Natural killer cell (primary cell): ENCODE results near the gene IFT52. TPM values are rescaled to one million over a fixed set of nuclear protein-coding genes. Genes with fewer than 3 reads are reported as not detected.
"Not testable (repeated sequence)": the region's sequence is repeated elsewhere in the genome, so short reads cannot be mapped to it uniquely, and the experiment has no call there.

Experiments used
- ATAC-seq, 3 donors: fragments of 150-1000 bp in 2 of 3; fragments of 200-7000 bp in 1 of 3; cut with Tn5 transposase; 1 replicate in 1 of 3; 2 replicates in 2 of 3; pipeline ENCODE4 v1.10.0; 2021; ENCODE audit warnings: mild to moderate bottlenecking in 2 of 3, moderate library complexity in 2 of 3
- DNase-seq, 2 donors: peaks; one replicate each; pipeline versions ENCODE4 v3.0.0 to v3.0.0-alpha.2; 2013 to 2021; ENCODE audit warnings: mixed read lengths in 1 of 2
- H3K27ac ChIP-seq: one replicate; pipeline ENCODE4 v1.5.1; 2013; ENCODE audit warnings: mild to moderate bottlenecking, low read length
- H3K27me3 ChIP-seq: one replicate; pipeline ENCODE4 v1.6.1; 2013; ENCODE audit warnings: low read length; ENCODE audit not compliant: control insufficient read depth, insufficient read depth
- H3K36me3 ChIP-seq: one replicate; pipeline ENCODE4 v1.6.1; 2013; ENCODE audit warnings: low read length; ENCODE audit not compliant: control insufficient read depth, insufficient read depth
- H3K4me1 ChIP-seq: one replicate; pipeline ENCODE4 v1.6.1; 2013; ENCODE audit warnings: low read length; ENCODE audit not compliant: control insufficient read depth, insufficient read depth
- H3K4me3 ChIP-seq: one replicate; pipeline ENCODE4 v1.5.1; 2013; ENCODE audit warnings: low read length
- H3K9me3 ChIP-seq: one replicate; pipeline ENCODE4 v1.6.1; 2013; ENCODE audit warnings: low read length; ENCODE audit not compliant: control insufficient read depth, insufficient read depth
- H3K27ac Mint-ChIP-seq, 2 donors: one replicate each; pipeline ENCODE4 v1.8.0; 2022; ENCODE audit warnings: mild to moderate bottlenecking in 2 of 2, mixed read lengths in 2 of 2, moderate library complexity in 1 of 2
- H3K27me3 Mint-ChIP-seq, 2 donors: one replicate each; pipeline ENCODE4 v1.8.0; 2022; ENCODE audit warnings: low read depth in 2 of 2, mixed read lengths in 2 of 2
- H3K36me3 Mint-ChIP-seq: one replicate; pipeline ENCODE4 v1.8.0; 2022; ENCODE audit warnings: mixed read lengths
- H3K4me1 Mint-ChIP-seq, 2 donors: one replicate each; pipeline ENCODE4 v1.8.0; 2022; ENCODE audit warnings: mixed read lengths in 2 of 2
- H3K4me3 Mint-ChIP-seq: one replicate; pipeline ENCODE4 v1.8.0; 2022; ENCODE audit warnings: mild to moderate bottlenecking, moderate library complexity, mixed read lengths
- H3K9me3 Mint-ChIP-seq, 2 donors: one replicate each; pipeline ENCODE4 v1.8.0; 2022; ENCODE audit warnings: mixed read lengths in 2 of 2
- CTCF ChIP-seq: fragments of 200-600 bp; IDR thresholded peaks from one replicate; pipeline ENCODE4 v1.8.0; 2022; ENCODE audit warnings: antibody characterized with exemption
- WGBS: methylation state at CpG from one replicate; pipeline ENCODE4 v1.1.7; 2013; ENCODE audit warnings: missing lambda C conversion rate; ENCODE audit not compliant: insufficient coverage; 5-methylcytosine and 5-hydroxymethylcytosine counted together
- intact Hi-C: fragments of 100-400 bp; cut with micrococcal nuclease; formaldehyde crosslinking; loops from one replicate; pipeline ENCODE4 v1.14.2; 2022
- total RNA-seq, 4 donors: library from RNA; stranded (reverse); fragments of 120-200 nt in 1 of 4; gene quantifications; one replicate each; pipeline versions ENCODE4 v1.2.3 to v1.2.4, GENCODE V29; 2013 to 2022

The IFT52 gene
- total RNA-seq, 3 donors from 2014 or later (not counting 1 experiment from before 2014, with no cell fraction given), result 21.5 to 26.1 (median 22.4) TPM

- Histone ChIP-seq H3K27me3 (no peaks in the 10 kb centered on the region), H3K4me1 (peaks cover 15% of the 10 kb centered on the region), H3K4me3 (no peak overlapping the region), H3K9me3 (no peaks in the 10 kb centered on the region), H3K27ac (no peak overlapping the region), H3K36me3 (no peaks in the 10 kb centered on the region)
- Mint-ChIP-seq H3K9me3 (no peaks in the 10 kb centered on the region), H3K4me3 (no peak overlapping the region), H3K36me3 (no peaks in the 10 kb centered on the region), H3K4me1 (peaks cover 8 to 16% of the 10 kb centered on the region in 2 donors), H3K27me3 (no peaks in the 10 kb centered on the region), H3K27ac (no peak overlapping the region)
- TF ChIP-seq CTCF, result no peak
- WGBS, result 91% methylated on average over 3 of the region's 3 CpGs
- DNase-seq (no peak), ATAC-seq (no peak)
- intact Hi-C loops, result no loop called here
Measured at GRCh38 chr20:43653966-43654365, 63.2 kb downstream of the IFT52 start.

- H3K4me3 Mint-ChIP-seq, H3K9me3 Mint-ChIP-seq, H3K4me3 ChIP-seq, H3K36me3 ChIP-seq, H3K27me3 ChIP-seq, H3K27ac ChIP-seq, H3K9me3 ChIP-seq, DNase-seq, ATAC-seq, H3K27ac Mint-ChIP-seq, H3K36me3 Mint-ChIP-seq, H3K27me3 Mint-ChIP-seq, intact Hi-C loops: not testable (repeated sequence)
- WGBS, result 93% methylated on average over 4 of the region's 6 CpGs
- peaks cover 15% of the 10 kb centered on the region for H3K4me1 ChIP-seq
- H3K4me1 Mint-ChIP-seq, result peaks cover 8 to 16% of the 10 kb centered on the region in 2 donors
Measured at GRCh38 chr20:43655176-43655575, 64.4 kb downstream of the IFT52 start.

GRCh38 chr20:43655937-43656336 is 65.2 kb downstream of the IFT52 start:
- Histone ChIP-seq H3K4me1 (peaks cover 15% of the 10 kb centered on the region), H3K4me3 (no peak overlapping the region), H3K27ac (no peak overlapping the region), H3K9me3 (no peaks in the 10 kb centered on the region), H3K36me3 (no peaks in the 10 kb centered on the region), H3K27me3 (no peaks in the 10 kb centered on the region)
- Mint-ChIP-seq H3K36me3 (no peaks in the 10 kb centered on the region), H3K27me3 (no peaks in the 10 kb centered on the region), H3K9me3 (no peaks in the 10 kb centered on the region), H3K4me1 (peaks cover 8 to 16% of the 10 kb centered on the region in 2 donors), H3K27ac (no peak overlapping the region), H3K4me3 (peak overlapping the region; percentile 95)
- intact Hi-C loops, result no loop called here
- DNase-seq (no peak), ATAC-seq (no peak)
- TF ChIP-seq CTCF, result no peak
- WGBS, result 89% methylated on average over 3 of the region's 3 CpGs

GRCh38 chr20:43658069-43658722 is 67.5 kb downstream of the IFT52 start:
- H3K36me3 Mint-ChIP-seq, result no peaks in the 10 kb centered on the region
- Histone ChIP-seq H3K4me3 (peak overlapping the region; percentile 77), H3K4me1 (peaks cover 15% of the 10 kb centered on the region), H3K27ac (peak overlapping the region; percentile 87), H3K36me3 (no peaks in the 10 kb centered on the region), H3K27me3 (no peaks in the 10 kb centered on the region), H3K9me3 (no peaks in the 10 kb centered on the region)
- H3K27ac Mint-ChIP-seq, result peak overlapping the region; percentile 75 to 90
- WGBS, result 78% methylated on average over 11 of the region's 11 CpGs
- intact Hi-C loops, result no loop called here
- DNase-seq (no peak), ATAC-seq (peak in 1 of 3 donors; percentile 8)
- no peak for TF ChIP-seq CTCF
- H3K4me1 Mint-ChIP-seq, result peaks cover 8 to 16% of the 10 kb centered on the region in 2 donors
- peak overlapping the region; percentile 95 for H3K4me3 Mint-ChIP-seq
- H3K27me3 Mint-ChIP-seq, result no peaks in the 10 kb centered on the region
- H3K9me3 Mint-ChIP-seq, result no peaks in the 10 kb centered on the region
